ENCODE data around the gene CLGN.

- TF ChIP-seq POLR2AphosphoS5 (IDR thresholded peaks at IDR 0.05; ENCODE audit: low read depth, low read length), result no peak
- TF ChIP-seq TAF1 (IDR thresholded peaks at IDR 0.05; ENCODE audit: borderline replicate concordance, insufficient read depth, low read length), result no peak
- TF ChIP-seq, protein P1, sequence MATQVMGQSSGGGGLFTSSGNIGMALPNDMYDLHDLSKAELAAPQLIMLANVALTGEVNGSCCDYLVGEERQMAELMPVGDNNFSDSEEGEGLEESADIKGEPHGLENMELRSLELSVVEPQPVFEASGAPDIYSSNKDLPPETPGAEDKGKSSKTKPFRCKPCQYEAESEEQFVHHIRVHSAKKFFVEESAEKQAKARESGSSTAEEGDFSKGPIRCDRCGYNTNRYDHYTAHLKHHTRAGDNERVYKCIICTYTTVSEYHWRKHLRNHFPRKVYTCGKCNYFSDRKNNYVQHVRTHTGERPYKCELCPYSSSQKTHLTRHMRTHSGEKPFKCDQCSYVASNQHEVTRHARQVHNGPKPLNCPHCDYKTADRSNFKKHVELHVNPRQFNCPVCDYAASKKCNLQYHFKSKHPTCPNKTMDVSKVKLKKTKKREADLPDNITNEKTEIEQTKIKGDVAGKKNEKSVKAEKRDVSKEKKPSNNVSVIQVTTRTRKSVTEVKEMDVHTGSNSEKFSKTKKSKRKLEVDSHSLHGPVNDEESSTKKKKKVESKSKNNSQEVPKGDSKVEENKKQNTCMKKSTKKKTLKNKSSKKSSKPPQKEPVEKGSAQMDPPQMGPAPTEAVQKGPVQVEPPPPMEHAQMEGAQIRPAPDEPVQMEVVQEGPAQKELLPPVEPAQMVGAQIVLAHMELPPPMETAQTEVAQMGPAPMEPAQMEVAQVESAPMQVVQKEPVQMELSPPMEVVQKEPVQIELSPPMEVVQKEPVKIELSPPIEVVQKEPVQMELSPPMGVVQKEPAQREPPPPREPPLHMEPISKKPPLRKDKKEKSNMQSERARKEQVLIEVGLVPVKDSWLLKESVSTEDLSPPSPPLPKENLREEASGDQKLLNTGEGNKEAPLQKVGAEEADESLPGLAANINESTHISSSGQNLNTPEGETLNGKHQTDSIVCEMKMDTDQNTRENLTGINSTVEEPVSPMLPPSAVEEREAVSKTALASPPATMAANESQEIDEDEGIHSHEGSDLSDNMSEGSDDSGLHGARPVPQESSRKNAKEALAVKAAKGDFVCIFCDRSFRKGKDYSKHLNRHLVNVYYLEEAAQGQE (IDR thresholded peaks at IDR 0.05; ENCODE audit: insufficient read depth in 1 of 2, low read depth in 2 of 2, low read length in 2 of 2), result no peak
- TF ChIP-seq SIN3A (IDR thresholded peaks at IDR 0.05; ENCODE audit: borderline replicate concordance, insufficient read depth, low read length), result no peak
Observed at GRCh38 chr4:140463614-140464013, 36.2 kb upstream of the CLGN start.

Data from PFSK-1 (cell line).